GM18505 (cell line): ENCODE results near the gene PDXP.

ENCODE experiments used
- ATAC-seq: cut with Tn5 transposase; IDR thresholded peaks from one replicate; pipeline ENCODE4 v1.9.1; 2021; ENCODE audit not compliant: unreplicated experiment
- POLR2A ChIP-seq: IDR thresholded peaks from 4 replicates; pipeline ENCODE4 v1.6.1; 2011; ENCODE audit warnings: borderline replicate concordance; ENCODE audit not compliant: insufficient read depth, insufficient read length; ENCODE audit errors: extremely low read depth

Gene PDXP

DNA sequence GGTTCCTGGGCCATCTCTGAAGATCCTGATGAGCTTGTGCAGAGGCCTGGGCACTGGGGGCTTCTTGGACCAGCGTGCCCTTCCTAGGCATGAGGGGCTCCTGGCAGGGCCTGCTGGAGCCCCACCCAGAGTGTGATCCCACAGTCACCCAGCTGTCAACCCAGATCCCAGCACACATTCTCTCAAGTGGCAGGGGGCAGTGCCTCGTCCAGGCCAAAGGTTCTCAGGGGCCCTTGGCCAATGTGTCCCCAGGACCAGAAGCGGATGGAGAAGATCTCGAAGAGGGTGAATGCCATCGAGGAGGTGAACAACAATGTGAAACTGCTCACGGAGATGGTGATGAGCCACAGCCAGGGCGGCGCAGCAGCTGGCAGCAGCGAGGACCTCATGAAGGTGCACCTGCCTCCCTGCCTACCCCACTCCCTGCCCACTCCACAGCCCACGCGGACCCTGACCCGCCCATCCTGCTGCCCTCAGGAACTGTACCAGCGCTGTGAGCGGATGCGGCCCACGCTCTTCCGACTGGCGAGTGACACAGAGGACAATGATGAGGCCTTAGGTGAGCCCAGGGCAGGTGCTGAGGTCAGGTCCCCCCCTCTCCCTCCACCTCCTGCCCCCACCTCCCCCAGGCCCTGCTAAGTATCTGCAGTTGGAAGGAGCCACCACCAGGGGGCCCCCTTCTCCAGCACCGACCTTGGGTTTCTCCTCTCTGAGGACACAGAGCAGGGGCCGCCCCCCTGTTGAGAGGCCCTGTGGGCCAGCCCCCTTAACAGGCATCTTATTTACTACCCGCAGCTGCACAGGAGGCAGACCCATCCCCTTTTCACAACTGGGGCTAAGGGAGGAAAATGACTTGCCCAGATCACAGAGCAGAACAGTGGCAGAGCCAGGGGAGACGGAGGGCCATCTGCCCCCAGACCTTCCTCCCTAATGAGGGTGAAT is 35.2 kb upstream of the PDXP start:
- ATAC-seq = no peak

GRCh38 chr22:37624017-37624365 is 34.5 kb upstream of the PDXP start:
- no peak for ATAC-seq
- no peak for TF ChIP-seq POLR2A

More for the DNA sequence above, 35.2 kb upstream of the PDXP start:
- TF ChIP-seq POLR2A = peak; percentile 22

DNA sequence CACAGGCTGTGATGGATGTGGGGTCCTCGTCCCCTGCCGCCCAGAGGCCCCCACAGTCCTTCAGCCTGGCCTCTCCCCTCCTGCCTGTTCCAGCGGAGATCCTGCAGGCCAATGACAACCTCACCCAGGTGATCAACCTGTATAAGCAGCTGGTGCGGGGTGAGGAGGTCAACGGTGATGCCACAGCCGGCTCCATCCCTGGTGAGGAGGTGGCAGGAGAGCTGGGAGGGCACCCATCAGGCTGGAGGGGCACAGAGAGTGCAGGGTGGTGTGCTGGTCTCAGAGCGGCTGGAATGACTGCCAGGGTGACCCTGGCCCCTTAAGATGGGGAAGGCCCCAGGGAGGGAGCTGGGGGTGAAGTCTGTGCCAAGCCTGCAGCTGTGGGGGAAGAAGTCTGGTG is 33.6 kb upstream of the PDXP start:
- no peak for TF ChIP-seq POLR2A
- ATAC-seq = no peak

GRCh38 chr22:37625737-37626136 is 32.8 kb upstream of the PDXP start:
- TF ChIP-seq POLR2A = no peak
- no peak for ATAC-seq

DNA sequence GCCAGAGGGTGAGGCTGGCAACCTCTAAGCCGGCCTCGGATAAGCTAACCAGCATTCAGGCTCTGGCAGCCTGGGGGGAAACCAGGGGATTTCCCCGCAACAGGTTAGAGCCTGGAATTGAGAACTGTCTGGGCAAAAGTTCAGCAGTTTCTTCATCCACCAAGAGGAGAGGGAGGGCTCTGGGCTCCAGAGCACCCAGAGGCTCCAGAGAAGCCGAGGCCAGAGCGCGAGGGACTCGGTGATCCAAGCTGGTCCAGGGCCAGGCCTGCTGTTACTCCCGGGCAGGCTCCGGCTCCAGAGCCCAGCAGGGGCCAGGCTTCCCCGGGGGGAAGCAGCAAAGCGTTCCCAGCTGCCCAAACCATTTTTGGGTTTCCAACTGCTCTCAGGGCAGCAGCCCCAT is 32.4 kb upstream of the PDXP start:
- no peak for TF ChIP-seq POLR2A
- ATAC-seq = no peak

- ATAC-seq = no peak
These were observed 31.9 kb upstream of the PDXP start for GRCh38 chr22:37626556-37627075.

GRCh38 chr22:37627121-37627520 is 31.4 kb upstream of the PDXP start:
- ATAC-seq = no peak
- TF ChIP-seq POLR2A = no peak

More at GRCh38 chr22:37626556-37627075, 31.9 kb upstream of the PDXP start:
- no peak for TF ChIP-seq POLR2A

DNA sequence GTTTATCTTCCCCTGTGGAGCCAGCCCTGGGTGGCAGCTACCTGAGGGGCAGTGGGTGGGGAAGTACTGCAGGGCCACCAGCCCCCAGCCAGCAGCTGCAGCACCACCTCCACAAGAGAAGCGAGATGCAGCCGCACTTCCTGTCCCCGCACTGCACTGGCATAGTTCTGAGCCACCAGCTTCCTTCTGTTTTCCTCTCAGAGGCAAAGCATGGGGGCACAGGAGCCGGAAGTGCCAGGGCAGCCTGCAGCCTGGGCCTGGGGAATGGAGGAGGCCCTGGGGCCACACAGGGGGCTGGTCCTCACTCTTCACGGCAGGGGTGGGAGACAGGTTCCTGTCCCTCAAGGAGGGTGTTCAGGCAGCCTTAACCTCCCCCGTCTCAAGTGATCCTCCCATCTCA is 31.0 kb upstream of the PDXP start:
- no peak for ATAC-seq
- no peak for TF ChIP-seq POLR2A

DNA sequence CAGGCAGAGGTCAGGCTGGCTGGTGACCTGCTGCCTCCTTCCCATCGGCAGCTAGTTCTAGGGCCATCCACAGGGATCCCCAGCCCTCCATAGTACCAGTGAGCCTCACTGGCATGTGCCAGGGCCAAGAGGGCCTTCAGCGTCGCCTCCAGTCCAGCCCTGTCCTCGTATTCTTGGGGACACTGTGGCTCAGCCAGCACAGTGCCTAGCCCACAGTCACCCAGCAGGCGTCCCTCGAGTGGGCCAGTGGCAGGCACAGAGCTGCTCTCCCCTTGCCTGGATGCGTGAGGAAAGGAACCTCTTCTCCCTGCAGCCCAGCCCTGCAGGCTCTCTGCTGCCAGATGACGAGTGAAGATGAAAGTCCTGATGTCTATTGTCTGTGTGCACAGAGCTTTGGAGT is 29.7 kb upstream of the PDXP start:
- TF ChIP-seq POLR2A = no peak

GRCh38 chr22:37629928-37630327 is 28.6 kb upstream of the PDXP start:
- no peak for ATAC-seq
- TF ChIP-seq POLR2A = no peak

More for the DNA sequence above, 29.7 kb upstream of the PDXP start:
- ATAC-seq = no peak

DNA sequence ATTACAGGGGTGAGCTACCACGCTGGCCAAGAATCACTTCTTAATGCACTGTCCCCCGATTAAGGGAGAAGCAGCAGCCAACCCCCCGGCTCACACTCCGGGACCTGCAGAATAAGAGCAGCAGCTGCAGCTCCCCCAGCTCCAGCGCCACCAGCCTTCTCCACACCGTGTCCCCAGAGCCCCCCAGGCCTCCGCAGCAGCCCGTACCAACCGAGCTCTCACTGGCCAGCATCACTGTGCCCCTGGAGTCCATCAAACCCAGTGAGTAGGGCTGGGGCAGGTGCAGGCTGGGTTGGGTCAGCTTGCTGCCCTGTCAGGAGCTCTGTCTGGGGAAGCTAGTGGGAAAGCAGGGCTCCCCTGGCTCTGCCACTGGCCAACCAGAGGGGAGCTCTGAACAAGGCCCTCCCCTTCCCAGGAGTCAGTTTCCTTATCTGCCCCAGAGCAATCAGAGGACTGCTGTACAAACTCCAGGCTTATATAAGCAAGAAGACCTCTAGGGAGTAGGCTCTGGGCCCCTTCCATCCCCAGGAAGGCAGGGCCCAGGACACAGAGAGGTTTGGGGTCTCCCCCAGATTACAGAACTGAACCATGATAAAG is 27.6 kb upstream of the PDXP start:
- no peak for ATAC-seq
- no peak for TF ChIP-seq POLR2A

- no peak for TF ChIP-seq POLR2A
- no peak for ATAC-seq
These were observed 26.9 kb upstream of the PDXP start for GRCh38 chr22:37631448-37632173.
